GM18502 (cell line): ENCODE measurements around the gene GJD3.

Experiments used
- ATAC-seq: cut with Tn5 transposase; IDR thresholded peaks from one replicate; pipeline ENCODE4 v1.9.1; 2021; ENCODE audit warnings: mild to moderate bottlenecking; ENCODE audit not compliant: unreplicated experiment, poor library complexity

GJD3 gene

GRCh38 chr17:40343219-40344119, 21.1 kb downstream of the GJD3 start:
- no peak for ATAC-seq

- ATAC-seq, result no peak
Observed at GRCh38 chr17:40342504-40343218, 21.9 kb downstream of the GJD3 start.

- ATAC-seq, result no peak
Observed at GRCh38 chr17:40341808-40342503, 22.6 kb downstream of the GJD3 start.

GRCh38 chr17:40340880-40341807, 23.4 kb downstream of the GJD3 start:
- peak; percentile 74 for ATAC-seq

GRCh38 chr17:40340327-40340726, 24.2 kb downstream of the GJD3 start:
- ATAC-seq, result no peak

- ATAC-seq, result no peak
Observed at GRCh38 chr17:40338941-40339649, 25.4 kb downstream of the GJD3 start.

GRCh38 chr17:40338058-40338457, 26.5 kb downstream of the GJD3 start:
- ATAC-seq, result no peak

- no peak for ATAC-seq
Observed at GRCh38 chr17:40337351-40337750, 27.2 kb downstream of the GJD3 start.

GRCh38 chr17:40335620-40336019, 28.9 kb downstream of the GJD3 start:
- ATAC-seq, result no peak

- no peak for ATAC-seq
Observed at GRCh38 chr17:40333781-40334448, 30.6 kb downstream of the GJD3 start.

GRCh38 chr17:40331743-40332641, 32.5 kb downstream of the GJD3 start:
- ATAC-seq, result no peak

- ATAC-seq, result no peak
Observed at GRCh38 chr17:40330850-40331470, 33.6 kb downstream of the GJD3 start.

GRCh38 chr17:40329839-40330794, 34.4 kb downstream of the GJD3 start:
- ATAC-seq, result no peak

- ATAC-seq, result no peak
Observed at GRCh38 chr17:40328386-40328766, 36.2 kb downstream of the GJD3 start.

GRCh38 chr17:40327735-40328385, 36.7 kb downstream of the GJD3 start:
- no peak for ATAC-seq

GRCh38 chr17:40327244-40327729, 37.2 kb downstream of the GJD3 start:
- no peak for ATAC-seq
